Vagina (tissue), 2 donors: ENCODE measurements around the gene LDLRAD4. TPM values are rescaled to one million over a fixed set of nuclear protein-coding genes. Genes with fewer than 3 reads are reported as not detected.

Source experiments
- DNase-seq, 2 donors: peaks; one replicate each; pipeline ENCODE4 v3.0.0-alpha.2; 2017; ENCODE audit errors: extremely low spot score in 2 of 2
- H3K27ac ChIP-seq: fragments of 200-600 bp; sonication (generic); one replicate; pipeline ENCODE4 v1.5.1; 2019
- H3K27me3 ChIP-seq: fragments of 200-600 bp; sonication (generic); one replicate; pipeline ENCODE4 v1.5.1; 2019
- H3K36me3 ChIP-seq, 2 donors: fragments of 200-600 bp; sonication (generic); one replicate each; pipeline ENCODE4 v1.5.1; 2017 to 2019
- H3K4me1 ChIP-seq: fragments of 200-600 bp; sonication (generic); one replicate; pipeline ENCODE4 v1.5.1; 2019
- H3K4me3 ChIP-seq, 2 donors: fragments of 200-600 bp; sonication (generic); 1 replicate in 1 of 2; 2 replicates in 1 of 2; pipeline ENCODE4 v1.5.1; 2016 to 2019
- H3K9me3 ChIP-seq: fragments of 200-600 bp; sonication (generic); one replicate; pipeline ENCODE4 v1.5.1; 2019
- POLR2A ChIP-seq, 2 donors: fragments of 450-650 bp; IDR thresholded peaks; one replicate each; pipeline ENCODE4 v1.6.1; 2017; ENCODE audit warnings: antibody characterized with exemption in 2 of 2, mild to moderate bottlenecking in 2 of 2, moderate library complexity in 2 of 2
- POLR2AphosphoS5 ChIP-seq, 2 donors: sonication (generic); formaldehyde crosslinking; IDR thresholded peaks; one replicate each; pipeline ENCODE4 v1.9.0; 2017; ENCODE audit warnings: antibody characterized with exemption in 2 of 2, mild to moderate bottlenecking in 2 of 2, low read depth in 1 of 2; ENCODE audit not compliant: insufficient read depth in 1 of 2
- intact Hi-C: fragments of 100-400 bp; cut with DNase I; formaldehyde crosslinking; loops from one replicate; pipeline ENCODE4 v1.15.1; 2023
- total RNA-seq: library from RNA; depleted of rRNA; stranded (reverse); fragments of >200 nt; gene quantifications from one replicate; pipeline ENCODE4 v1.2.3, GENCODE V29; 2016
- TF ChIP-seq, protein P1 (sequence below), 3 experiments: fragments of 450-650 bp in 2 of 3; fragments of 200-600 bp in 1 of 3; sonication (generic) in 1 of 3; IDR thresholded peaks; one replicate each; pipeline ENCODE4 v1.5.1; 2017 to 2019; ENCODE audit warnings: antibody characterized with exemption in 3 of 3, mild to moderate bottlenecking in 2 of 3, moderate library complexity in 2 of 3

Gene LDLRAD4
- total RNA-seq, 1 donor from 2014 or later, result 24.3 TPM

DNA sequence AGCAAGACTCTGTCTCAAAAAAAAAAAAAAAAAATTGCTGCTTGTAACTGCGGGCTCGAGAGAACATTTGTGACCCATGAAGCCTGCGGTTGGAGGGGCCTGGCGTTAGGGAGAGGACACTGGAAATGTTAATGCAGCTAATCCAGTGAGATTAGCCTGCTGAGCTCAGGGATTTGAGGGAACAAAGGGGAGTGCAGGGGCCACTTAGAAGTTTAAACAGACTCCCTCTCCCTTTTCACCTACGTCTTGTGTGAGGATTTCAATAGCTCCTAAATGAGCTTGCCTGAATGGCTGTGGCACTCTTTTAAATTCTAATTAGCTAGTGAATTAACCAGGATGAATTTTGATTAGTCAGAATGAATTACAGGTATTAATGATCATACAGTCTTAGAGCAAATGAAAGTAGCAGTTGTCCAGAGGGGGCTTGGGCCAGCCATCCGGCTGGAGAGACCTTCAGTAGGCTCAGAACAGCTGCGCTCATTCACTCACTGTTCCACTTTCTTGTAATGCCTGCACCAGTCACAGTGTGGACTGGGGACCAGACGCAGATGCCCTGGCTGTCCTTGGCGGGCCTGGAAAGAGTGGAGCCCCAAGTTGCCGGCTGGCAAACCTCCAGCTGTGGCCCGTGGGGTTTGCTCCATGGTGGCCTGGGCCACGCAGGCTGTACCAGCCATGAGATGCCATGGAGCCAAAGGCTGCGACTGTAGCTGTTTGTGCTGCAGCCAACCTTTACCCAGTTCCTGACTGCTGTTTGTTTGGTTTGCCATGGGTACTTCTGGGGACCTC, 20.8 kb downstream of the LDLRAD4 start:
- Histone ChIP-seq H3K4me3 (no peak overlapping the region), H3K27ac (no peak overlapping the region), H3K4me1 (peaks cover 21% of the 10 kb centered on the region), H3K27me3 (no peaks in the 10 kb centered on the region), H3K36me3 (no peaks in the 10 kb centered on the region), H3K9me3 (no peaks in the 10 kb centered on the region)
- no peak for DNase-seq
- intact Hi-C loops, result loop anchor here (10.0 kb wide), 1 partner anchor 75 kb away; no protein-coding TSS in a partner anchor
- TF ChIP-seq POLR2A (IDR thresholded peaks at IDR 0.05) (no peak), POLR2AphosphoS5 (IDR thresholded peaks at IDR 0.05; ENCODE audit: insufficient read depth in 1 of 2, low read depth in 1 of 2) (no peak)

DNA sequence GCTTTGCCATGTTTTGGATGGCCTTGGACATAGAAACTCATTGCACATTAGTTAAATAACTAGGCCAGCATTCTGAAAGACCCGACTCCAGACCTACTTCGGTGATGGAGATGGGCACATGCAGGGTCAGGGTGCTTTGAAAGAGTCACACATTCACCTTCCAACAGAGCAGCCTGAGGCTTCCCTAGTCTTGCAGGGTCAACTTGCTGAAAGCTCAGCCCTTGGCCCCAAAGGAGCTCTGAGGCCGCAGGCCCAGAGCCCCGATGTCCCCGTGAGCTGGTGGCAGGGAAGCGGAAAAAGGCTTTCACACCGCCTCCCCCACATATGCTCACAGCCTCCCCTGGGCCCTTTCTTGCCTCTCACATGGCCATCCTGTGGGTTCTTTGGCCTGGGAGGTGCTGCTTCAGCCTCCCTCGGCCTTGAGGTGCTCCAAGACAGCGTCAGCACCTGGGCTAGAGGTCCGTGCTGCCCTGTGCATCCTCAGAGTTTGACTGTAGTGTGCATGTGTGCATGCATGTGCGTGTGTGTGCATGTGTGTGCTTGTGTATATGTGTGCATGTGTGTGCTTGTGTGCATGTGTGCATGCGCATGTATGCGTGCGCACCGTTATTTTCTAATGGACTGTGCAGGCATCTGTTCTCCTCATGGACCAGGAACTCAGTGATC, 21.6 kb downstream of the LDLRAD4 start:
- TF ChIP-seq POLR2A (IDR thresholded peaks at IDR 0.05) (no peak), POLR2AphosphoS5 (IDR thresholded peaks at IDR 0.05; ENCODE audit: insufficient read depth in 1 of 2, low read depth in 1 of 2) (no peak)
- TF ChIP-seq, protein P1, sequence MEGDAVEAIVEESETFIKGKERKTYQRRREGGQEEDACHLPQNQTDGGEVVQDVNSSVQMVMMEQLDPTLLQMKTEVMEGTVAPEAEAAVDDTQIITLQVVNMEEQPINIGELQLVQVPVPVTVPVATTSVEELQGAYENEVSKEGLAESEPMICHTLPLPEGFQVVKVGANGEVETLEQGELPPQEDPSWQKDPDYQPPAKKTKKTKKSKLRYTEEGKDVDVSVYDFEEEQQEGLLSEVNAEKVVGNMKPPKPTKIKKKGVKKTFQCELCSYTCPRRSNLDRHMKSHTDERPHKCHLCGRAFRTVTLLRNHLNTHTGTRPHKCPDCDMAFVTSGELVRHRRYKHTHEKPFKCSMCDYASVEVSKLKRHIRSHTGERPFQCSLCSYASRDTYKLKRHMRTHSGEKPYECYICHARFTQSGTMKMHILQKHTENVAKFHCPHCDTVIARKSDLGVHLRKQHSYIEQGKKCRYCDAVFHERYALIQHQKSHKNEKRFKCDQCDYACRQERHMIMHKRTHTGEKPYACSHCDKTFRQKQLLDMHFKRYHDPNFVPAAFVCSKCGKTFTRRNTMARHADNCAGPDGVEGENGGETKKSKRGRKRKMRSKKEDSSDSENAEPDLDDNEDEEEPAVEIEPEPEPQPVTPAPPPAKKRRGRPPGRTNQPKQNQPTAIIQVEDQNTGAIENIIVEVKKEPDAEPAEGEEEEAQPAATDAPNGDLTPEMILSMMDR (IDR thresholded peaks at IDR 0.05), result no peak
- no peak for DNase-seq
- Histone ChIP-seq H3K4me3 (no peak overlapping the region), H3K27me3 (no peaks in the 10 kb centered on the region), H3K36me3 (no peaks in the 10 kb centered on the region), H3K9me3 (no peaks in the 10 kb centered on the region), H3K27ac (no peak overlapping the region), H3K4me1 (peaks cover 20% of the 10 kb centered on the region)
- intact Hi-C loops, result no loop called here

DNA sequence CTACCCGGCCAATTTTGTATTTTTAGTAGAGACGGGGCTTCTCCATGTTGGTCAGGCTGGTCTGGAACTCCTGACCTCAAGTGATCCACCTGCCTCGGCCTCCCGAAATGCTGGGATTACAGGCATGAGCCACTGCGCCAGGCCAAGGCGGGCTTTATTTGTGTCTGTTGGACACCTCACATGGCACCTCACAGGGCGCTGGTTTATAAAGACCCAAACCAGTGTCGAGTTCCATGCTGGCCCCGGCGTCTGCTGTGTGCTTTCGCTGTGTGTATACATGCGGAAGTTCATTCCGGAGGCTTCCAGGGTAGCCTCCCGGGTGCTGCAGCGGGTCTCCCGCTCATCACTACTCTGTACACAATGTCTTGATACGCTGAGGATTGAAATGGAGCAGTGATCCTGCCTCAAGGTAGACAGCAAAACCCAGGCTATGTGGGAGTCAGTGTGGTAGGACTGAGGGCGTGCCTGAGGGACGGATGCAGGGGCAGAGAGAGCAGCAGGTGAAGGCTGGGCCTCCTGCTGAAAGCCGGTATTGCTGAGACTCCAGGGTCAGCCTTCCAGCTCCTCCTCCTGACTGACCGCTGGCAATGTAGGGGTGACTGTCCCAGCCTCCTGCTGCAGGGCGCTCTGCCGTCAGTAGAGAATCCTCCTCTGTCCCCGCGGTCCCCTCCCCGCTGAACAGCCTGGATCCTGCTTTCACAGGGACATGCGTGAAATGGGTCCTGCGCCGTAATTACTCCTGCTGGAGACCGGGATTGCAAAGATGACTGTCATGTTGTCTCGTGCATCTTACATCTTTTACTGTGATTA, 22.7 kb downstream of the LDLRAD4 start:
- DNase-seq, result no peak
- TF ChIP-seq POLR2A (IDR thresholded peaks at IDR 0.05) (no peak), POLR2AphosphoS5 (IDR thresholded peaks at IDR 0.05; ENCODE audit: insufficient read depth in 1 of 2, low read depth in 1 of 2) (no peak)
- TF ChIP-seq, protein P1 (IDR thresholded peaks at IDR 0.05), result no peak
- Histone ChIP-seq H3K27ac (no peak overlapping the region), H3K4me3 (no peak overlapping the region), H3K36me3 (no peaks in the 10 kb centered on the region), H3K4me1 (peaks cover 9% of the 10 kb centered on the region), H3K27me3 (no peaks in the 10 kb centered on the region), H3K9me3 (no peaks in the 10 kb centered on the region)
- intact Hi-C loops, result no loop called here

DNA sequence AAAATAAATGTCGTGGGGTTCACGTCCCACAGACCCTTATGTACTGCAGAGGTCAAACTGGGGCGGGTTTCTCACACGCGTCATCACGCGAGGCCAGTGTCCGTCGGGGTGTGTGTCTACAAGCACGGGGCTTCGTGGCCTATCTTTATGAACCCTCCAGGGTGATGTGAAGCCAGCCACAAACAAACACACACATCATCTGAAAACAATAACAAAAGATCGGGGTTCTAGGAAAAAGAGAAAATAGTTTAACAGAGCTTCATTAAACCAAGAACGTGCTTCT, 23.3 kb downstream of the LDLRAD4 start:
- no peaks in the 10 kb centered on the region for H3K36me3 ChIP-seq
- TF ChIP-seq, protein P1 (IDR thresholded peaks at IDR 0.05), result no peak
- no peak for TF ChIP-seq POLR2AphosphoS5 (IDR thresholded peaks at IDR 0.05; ENCODE audit: insufficient read depth in 1 of 2, low read depth in 1 of 2)
- TF ChIP-seq POLR2A (IDR thresholded peaks at IDR 0.05), result no peak
- peaks cover 3% of the 10 kb centered on the region for H3K4me1 ChIP-seq
- intact Hi-C loops, result no loop called here
- no peak for DNase-seq
- H3K4me3 ChIP-seq, result no peak overlapping the region
- H3K9me3 ChIP-seq, result no peaks in the 10 kb centered on the region
- no peaks in the 10 kb centered on the region for H3K27me3 ChIP-seq
- H3K27ac ChIP-seq, result no peak overlapping the region

DNA sequence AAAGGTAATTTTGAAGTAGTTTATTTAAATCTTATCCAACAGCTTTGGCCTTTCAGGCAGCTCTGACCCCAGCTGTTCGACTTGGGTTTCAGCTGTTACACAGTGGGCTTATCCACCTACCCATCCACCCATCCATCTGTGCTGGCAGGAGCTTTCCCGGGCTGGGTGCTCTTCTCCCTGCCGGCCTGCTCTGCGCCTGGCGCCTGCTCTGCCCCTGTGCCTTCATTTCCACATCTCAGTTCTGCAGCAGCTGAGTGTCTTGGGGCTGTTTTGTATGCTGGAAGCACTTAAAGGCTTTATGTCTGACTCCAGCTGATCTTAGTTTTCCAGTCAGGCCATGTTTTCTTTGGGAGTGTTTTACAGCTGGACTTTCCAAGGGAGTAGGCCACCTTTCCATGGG, 24.2 kb downstream of the LDLRAD4 start:
- Histone ChIP-seq H3K27me3 (no peaks in the 10 kb centered on the region), H3K4me1 (no peaks in the 10 kb centered on the region), H3K36me3 (no peaks in the 10 kb centered on the region), H3K27ac (no peak overlapping the region), H3K4me3 (no peak overlapping the region), H3K9me3 (no peaks in the 10 kb centered on the region)
- TF ChIP-seq POLR2A (IDR thresholded peaks at IDR 0.05) (no peak), POLR2AphosphoS5 (IDR thresholded peaks at IDR 0.05; ENCODE audit: insufficient read depth in 1 of 2, low read depth in 1 of 2) (no peak)
- TF ChIP-seq, protein P1 (IDR thresholded peaks at IDR 0.05), result no peak
- intact Hi-C loops, result no loop called here
- no peak for DNase-seq
